Stimulated activated CD4-positive, alpha-beta T cell treated with anti-CD3 and anti-CD28 coated beads, Interleukin-4, amount 100 ng/mL, for 48 hours (primary cell): ENCODE results near the gene ASB4.
"Not testable (repeated sequence)": the region's sequence is repeated elsewhere in the genome, so short reads cannot be mapped to it uniquely, and the experiment has no call there.

Experiments
- DNase-seq, 2 donors: peaks; one replicate each; pipeline ENCODE4 v3.0.0-alpha.2; 2020; ENCODE audit warnings: low read depth in 2 of 2

Gene ASB4, protein sequence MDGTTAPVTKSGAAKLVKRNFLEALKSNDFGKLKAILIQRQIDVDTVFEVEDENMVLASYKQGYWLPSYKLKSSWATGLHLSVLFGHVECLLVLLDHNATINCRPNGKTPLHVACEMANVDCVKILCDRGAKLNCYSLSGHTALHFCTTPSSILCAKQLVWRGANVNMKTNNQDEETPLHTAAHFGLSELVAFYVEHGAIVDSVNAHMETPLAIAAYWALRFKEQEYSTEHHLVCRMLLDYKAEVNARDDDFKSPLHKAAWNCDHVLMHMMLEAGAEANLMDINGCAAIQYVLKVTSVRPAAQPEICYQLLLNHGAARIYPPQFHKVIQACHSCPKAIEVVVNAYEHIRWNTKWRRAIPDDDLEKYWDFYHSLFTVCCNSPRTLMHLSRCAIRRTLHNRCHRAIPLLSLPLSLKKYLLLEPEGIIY

DNA sequence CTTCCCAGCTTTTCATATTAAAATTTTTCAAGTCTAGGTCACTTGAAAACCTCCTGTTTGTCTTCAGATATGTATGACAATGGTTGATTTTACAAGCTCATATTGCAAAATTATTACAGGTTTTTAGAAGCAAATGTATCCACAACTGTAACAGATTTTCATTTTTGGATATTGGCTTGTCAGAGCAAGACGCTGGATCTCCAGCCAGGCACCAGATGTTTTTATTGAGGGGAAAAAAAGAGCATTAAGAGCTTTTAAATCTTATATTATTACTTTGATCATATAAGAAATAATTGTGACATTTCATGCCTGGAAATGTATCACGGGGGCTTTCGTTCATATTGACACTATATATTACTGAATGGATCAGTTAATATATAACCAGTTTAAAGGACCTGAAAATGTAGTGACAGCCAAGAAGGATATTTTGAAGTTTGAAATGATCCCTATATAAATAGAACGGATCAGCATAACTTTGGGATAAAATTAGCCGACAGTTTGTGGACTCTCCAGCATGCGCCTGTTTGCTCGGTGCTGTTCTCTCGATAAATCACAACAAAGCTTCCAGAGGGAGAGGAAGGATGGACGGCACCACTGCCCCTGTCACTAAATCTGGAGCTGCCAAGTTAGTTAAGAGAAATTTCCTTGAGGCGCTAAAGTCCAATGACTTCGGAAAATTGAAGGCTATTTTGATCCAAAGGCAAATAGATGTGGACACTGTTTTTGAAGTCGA is at the start of gene ASB4:
ASB4 (plus strand) TSS at position 553 of the 733 bp plus-strand sequence; CDS start at position 582, 29 bp downstream.
- no peak for DNase-seq

- DNase-seq = no peak
These were observed 49.3 kb upstream of the ASB4 start for GRCh38 chr7:95436407-95436806.

GRCh38 chr7:95440394-95441038 is 45.2 kb upstream of the ASB4 start:
- DNase-seq = no peak

GRCh38 chr7:95441042-95441823 is 44.5 kb upstream of the ASB4 start:
- DNase-seq = no peak

DNA sequence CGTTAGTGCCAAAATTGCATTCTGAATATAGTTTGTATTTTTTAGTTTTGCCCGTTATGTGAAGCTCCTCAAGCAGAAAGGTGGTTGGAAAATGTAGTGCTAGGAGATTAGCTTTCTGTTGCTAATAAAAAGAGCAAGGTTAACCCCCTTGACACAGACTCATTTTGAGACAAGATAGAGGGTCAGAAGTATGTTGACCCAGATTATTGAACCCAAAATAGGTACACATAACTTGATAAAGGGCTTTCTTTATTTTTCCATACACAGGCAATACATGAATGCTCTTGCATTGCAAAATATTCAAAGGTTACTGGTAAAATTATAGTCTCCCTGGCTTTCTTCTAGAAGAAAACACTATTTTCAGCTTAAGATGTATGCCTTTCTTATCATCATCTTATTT is 40.9 kb upstream of the ASB4 start:
- DNase-seq = no peak

GRCh38 chr7:95446618-95447017 is 39.1 kb upstream of the ASB4 start:
- no peak for DNase-seq

- no peak for DNase-seq
These were observed 31.2 kb upstream of the ASB4 start for GRCh38 chr7:95454438-95455045.

- no peak for DNase-seq
These were observed 27.8 kb upstream of the ASB4 start for GRCh38 chr7:95457947-95458346.

DNA sequence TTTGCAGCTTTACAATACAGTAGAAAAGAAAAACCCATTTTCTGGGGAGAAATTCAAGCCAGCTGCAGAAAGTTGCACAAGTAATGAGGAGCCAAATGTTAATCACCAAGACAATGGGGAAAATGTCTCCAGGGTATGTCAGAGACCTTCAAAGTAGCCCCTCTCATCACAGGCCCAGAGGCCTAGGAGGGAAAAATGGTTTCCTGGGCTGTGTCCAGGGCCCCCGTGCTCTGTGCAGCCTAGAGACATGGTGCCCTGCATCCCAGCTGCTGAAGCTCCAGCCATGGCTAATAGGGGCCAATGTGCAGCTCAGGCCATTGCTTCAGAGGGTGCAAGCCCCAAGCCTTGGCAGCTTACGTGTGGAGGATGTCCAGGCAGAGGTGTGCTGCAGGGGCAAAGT is 25.1 kb upstream of the ASB4 start:
- not testable (repeated sequence) for DNase-seq

DNA sequence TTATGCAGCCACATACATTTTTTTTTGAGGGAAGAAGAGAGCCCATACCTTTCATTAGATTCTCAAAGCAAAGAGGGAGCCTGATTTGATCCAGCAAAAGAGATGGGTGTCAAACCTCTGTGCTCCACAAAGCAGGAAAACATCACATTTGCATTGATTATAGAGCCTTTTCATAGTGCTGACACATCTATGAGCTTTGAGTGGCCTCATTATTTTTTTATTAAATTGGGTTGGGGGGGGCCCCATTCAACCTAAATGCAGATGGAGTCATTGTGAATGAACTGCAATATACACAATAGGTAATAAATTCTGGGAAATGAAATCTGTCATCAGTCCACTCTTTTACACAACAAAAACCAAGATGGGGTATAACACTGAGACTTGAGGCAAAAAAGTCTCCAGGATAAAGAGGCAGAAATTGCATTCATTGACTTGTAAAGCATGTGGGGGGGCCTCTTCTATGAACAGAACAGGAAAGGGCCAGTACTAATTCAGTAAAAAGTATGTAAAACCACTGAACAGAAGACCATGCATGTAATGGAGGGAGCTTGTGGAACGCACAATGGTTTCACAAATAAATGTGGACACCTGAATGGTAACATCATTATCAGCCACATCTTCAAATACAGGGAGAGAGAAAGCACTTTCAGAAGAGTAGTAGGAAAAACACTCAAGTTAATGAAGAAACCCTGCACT is 17.7 kb upstream of the ASB4 start:
- no peak for DNase-seq

- no peak for DNase-seq
These were observed 16.6 kb upstream of the ASB4 start for GRCh38 chr7:95469187-95469586.

DNA sequence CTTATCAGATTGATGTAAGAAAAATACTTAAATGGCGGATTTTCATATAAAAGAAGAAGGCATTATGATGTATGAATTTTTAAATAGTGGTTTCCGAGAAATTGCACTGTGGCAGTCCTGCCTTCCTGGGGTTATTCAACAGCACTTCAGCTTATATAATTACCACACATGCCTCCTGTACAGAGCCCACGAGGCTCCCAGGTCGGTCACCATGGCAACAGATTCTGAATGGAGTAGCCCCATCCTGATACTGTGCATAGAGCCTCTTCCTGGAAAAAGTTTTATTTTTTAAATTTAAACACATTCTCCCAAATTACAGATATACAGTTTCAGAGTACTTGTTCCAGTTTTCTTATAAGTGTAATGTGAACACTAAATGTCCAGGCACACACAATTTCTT is 15.9 kb upstream of the ASB4 start:
- DNase-seq = no peak

GRCh38 chr7:95470452-95470851 is 15.3 kb upstream of the ASB4 start:
- DNase-seq = no peak

GRCh38 chr7:95471071-95471470 is 14.7 kb upstream of the ASB4 start:
- DNase-seq = no peak

- no peak for DNase-seq
These were observed 13.1 kb upstream of the ASB4 start for GRCh38 chr7:95472581-95473161.

DNA sequence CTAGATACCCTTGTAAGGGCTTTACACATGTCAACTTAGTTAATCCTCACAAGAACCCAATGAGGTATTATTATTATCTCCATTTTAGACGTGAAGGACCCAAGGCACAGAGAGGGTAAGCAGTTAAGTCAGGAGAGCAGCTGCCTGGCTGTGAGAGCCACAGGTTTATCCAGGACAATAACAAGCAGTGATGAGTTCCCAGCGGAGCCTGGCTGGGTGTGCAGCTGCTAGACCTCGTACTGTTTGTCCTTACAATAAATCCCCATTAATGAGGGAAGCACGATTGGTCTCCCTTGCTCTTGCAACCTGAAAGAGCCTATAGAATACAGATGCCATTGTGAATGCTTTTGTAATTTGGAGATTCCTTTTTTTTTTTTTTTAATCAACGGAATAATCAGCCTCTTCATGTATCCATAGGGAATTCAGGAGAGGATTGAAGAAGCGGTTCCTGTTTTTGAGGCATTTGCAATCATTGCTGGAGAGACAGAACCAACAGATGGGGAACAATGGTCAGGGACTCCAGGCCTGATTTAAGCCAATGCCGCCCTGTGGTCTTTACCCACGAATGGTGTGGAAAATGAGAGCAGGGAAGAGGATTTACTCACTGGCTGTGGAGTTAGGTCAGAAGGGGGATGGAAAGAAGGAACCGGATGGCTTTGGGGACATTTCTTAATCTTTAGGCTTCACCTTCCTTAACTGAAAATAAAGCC is 12.3 kb upstream of the ASB4 start:
- no peak for DNase-seq

- DNase-seq = no peak
These were observed 9.5 kb upstream of the ASB4 start for GRCh38 chr7:95476072-95476847.

GRCh38 chr7:95476904-95477594 is 8.7 kb upstream of the ASB4 start:
- peak; percentile 7 to 32 for DNase-seq
